Activated CD4-positive, alpha-beta T cell treated with anti-CD3 and anti-CD28 coated beads, Interleukin-2, Interleukin-4, amounts not matched to agents 100 ng/mL and 50 ng/mL, durations not matched to agents 16 hours and 8 hours (primary cell): ENCODE results near the gene ADGRL3.

Experiments
- DNase-seq: peaks from one replicate; pipeline ENCODE4 v3.0.0-alpha.2; 2020; ENCODE audit warnings: low spot score

The ADGRL3 gene

GRCh38 chr4:61426229-61426628 is 226.1 kb downstream of the ADGRL3 start:
- DNase-seq = no peak

- no peak for DNase-seq
These were observed 227.1 kb downstream of the ADGRL3 start for GRCh38 chr4:61427099-61427817.

- no peak for DNase-seq
These were observed 227.8 kb downstream of the ADGRL3 start for GRCh38 chr4:61427818-61428495.

- no peak for DNase-seq
These were observed 228.8 kb downstream of the ADGRL3 start for GRCh38 chr4:61428950-61429349.

GRCh38 chr4:61431131-61431530 is 231.0 kb downstream of the ADGRL3 start:
- DNase-seq = no peak

GRCh38 chr4:61437923-61438322 is 237.8 kb downstream of the ADGRL3 start:
- DNase-seq = no peak

GRCh38 chr4:61440321-61440720 is 240.2 kb downstream of the ADGRL3 start:
- DNase-seq = no peak

- DNase-seq = no peak
These were observed 242.8 kb downstream of the ADGRL3 start for GRCh38 chr4:61442936-61443335.

GRCh38 chr4:61443813-61444510 is 243.8 kb downstream of the ADGRL3 start:
- no peak for DNase-seq

- no peak for DNase-seq
These were observed 245.4 kb downstream of the ADGRL3 start for GRCh38 chr4:61445374-61446063.

- DNase-seq = no peak
These were observed 246.8 kb downstream of the ADGRL3 start for GRCh38 chr4:61446941-61447340.

- DNase-seq = no peak
These were observed 247.8 kb downstream of the ADGRL3 start for GRCh38 chr4:61447918-61448317.

- DNase-seq = no peak
These were observed 251.8 kb downstream of the ADGRL3 start for GRCh38 chr4:61451935-61452334.

GRCh38 chr4:61461956-61462355 is 261.8 kb downstream of the ADGRL3 start:
- DNase-seq = no peak

- no peak for DNase-seq
These were observed 262.6 kb downstream of the ADGRL3 start for GRCh38 chr4:61462451-61463326.

GRCh38 chr4:61468024-61468720 is 268.0 kb downstream of the ADGRL3 start:
- no peak for DNase-seq

- DNase-seq = no peak
These were observed 273.2 kb downstream of the ADGRL3 start for GRCh38 chr4:61473306-61473705.

GRCh38 chr4:61478340-61478739 is 278.2 kb downstream of the ADGRL3 start:
- no peak for DNase-seq

GRCh38 chr4:61485056-61485455 is 284.9 kb downstream of the ADGRL3 start:
- DNase-seq = no peak

GRCh38 chr4:61489927-61490326 is 289.8 kb downstream of the ADGRL3 start:
- no peak for DNase-seq

- DNase-seq = no peak
These were observed 292.9 kb downstream of the ADGRL3 start for GRCh38 chr4:61493041-61493440.
